Neuronal stem cell (in vitro differentiated cells): ENCODE results near the gene IDH2.

Experiments
- DNase-seq: peaks from one replicate; pipeline ENCODE4 v3.0.0-alpha.2; 2013; ENCODE audit warnings: low spot score
- H2AFZ ChIP-seq: one replicate; pipeline ENCODE4 v1.6.1; 2013; ENCODE audit warnings: mild to moderate bottlenecking, low read length, inconsistent platforms
- H2AK5ac ChIP-seq: 2 replicates; pipeline ENCODE4 v1.6.1; 2013; ENCODE audit warnings: low read depth, mild to moderate bottlenecking, inconsistent platforms, low read length, moderate library complexity, mixed read lengths
- H2BK120ac ChIP-seq: 2 replicates; pipeline ENCODE4 v1.6.1; 2013; ENCODE audit warnings: low read depth, mild to moderate bottlenecking, inconsistent platforms, low read length, moderate library complexity, mixed read lengths
- H2BK12ac ChIP-seq: one replicate; pipeline ENCODE4 v1.6.1; 2013; ENCODE audit warnings: low read length, inconsistent platforms
- H2BK15ac ChIP-seq: 2 replicates; pipeline ENCODE4 v1.6.1; 2013; ENCODE audit warnings: mild to moderate bottlenecking, low read length, inconsistent platforms, mixed read lengths
- H2BK5ac ChIP-seq: one replicate; pipeline ENCODE4 v1.6.1; 2013; ENCODE audit warnings: inconsistent platforms, mild to moderate bottlenecking, low read length, moderate library complexity
- H3K14ac ChIP-seq: one replicate; pipeline ENCODE4 v1.6.1; 2013; ENCODE audit warnings: low read length, inconsistent platforms
- H3K18ac ChIP-seq: 2 replicates; pipeline ENCODE4 v1.6.1; 2013; ENCODE audit warnings: low read length, inconsistent platforms
- H3K23ac ChIP-seq: 2 replicates; pipeline ENCODE4 v1.6.1; 2013; ENCODE audit warnings: low read depth, mild to moderate bottlenecking, mixed read lengths, low read length, inconsistent platforms; ENCODE audit not compliant: poor library complexity
- H3K27ac ChIP-seq: replicated peaks from 3 replicates; pipeline ENCODE4 v1.5.1; 2013; ENCODE audit warnings: low read length, inconsistent platforms
- H3K27me3 ChIP-seq, 3 experiments: 2 replicates each; pipeline ENCODE4 v1.6.1; 2013; ENCODE audit warnings: low read length in 3 of 3, mild to moderate bottlenecking in 2 of 3, inconsistent platforms in 1 of 3, low read depth in 1 of 3, mixed read lengths in 1 of 3, moderate library complexity in 1 of 3; ENCODE audit not compliant: control insufficient read depth in 3 of 3, insufficient read depth in 3 of 3
- H3K36me3 ChIP-seq, 2 donors: replicated peaks in 1 of 2; 2 replicates each; pipeline ENCODE4 v1.6.1; 2013; ENCODE audit warnings: low read length in 2 of 2; ENCODE audit not compliant: control insufficient read depth in 2 of 2, insufficient read depth in 2 of 2
- H3K4ac ChIP-seq: 2 replicates; pipeline ENCODE4 v1.6.1; 2013; ENCODE audit warnings: inconsistent platforms, mild to moderate bottlenecking, low read length, moderate library complexity
- H3K4me1 ChIP-seq, 2 donors: 1 replicate in 1 of 2; 2 replicates in 1 of 2; pipeline ENCODE4 v1.6.1; 2013; ENCODE audit warnings: low read length in 2 of 2, low read depth in 1 of 2; ENCODE audit not compliant: control insufficient read depth in 2 of 2, insufficient read depth in 1 of 2
- H3K4me2 ChIP-seq: one replicate; pipeline ENCODE4 v1.6.1; 2013; ENCODE audit warnings: mild to moderate bottlenecking, low read length, inconsistent platforms; ENCODE audit not compliant: insufficient read depth, poor library complexity, severe bottlenecking
- H3K4me3 ChIP-seq, 2 donors: 2 replicates each; pipeline ENCODE4 v1.5.1; 2013; ENCODE audit warnings: low read length in 2 of 2, mild to moderate bottlenecking in 2 of 2, inconsistent platforms in 1 of 2, moderate library complexity in 1 of 2
- H3K79me1 ChIP-seq: one replicate; pipeline ENCODE4 v1.6.1; 2013; ENCODE audit warnings: low read depth, mild to moderate bottlenecking, inconsistent platforms, low read length, moderate library complexity
- H3K9ac ChIP-seq: one replicate; pipeline ENCODE4 v1.6.1; 2013; ENCODE audit warnings: mild to moderate bottlenecking, low read depth, low read length, inconsistent platforms; ENCODE audit not compliant: poor library complexity
- H3K9me3 ChIP-seq, 2 donors: replicated peaks in 1 of 2; 2 replicates each; pipeline versions ENCODE3 to v1.6.1; 2013; ENCODE audit warnings: low read length in 2 of 2, mild to moderate bottlenecking in 2 of 2, inconsistent platforms in 1 of 2, low read depth in 1 of 2, mixed read lengths in 1 of 2, moderate library complexity in 1 of 2; ENCODE audit not compliant: control insufficient read depth in 2 of 2, insufficient read depth in 1 of 2
- H4K8ac ChIP-seq: one replicate; pipeline ENCODE4 v1.6.1; 2013; ENCODE audit warnings: low read depth, mild to moderate bottlenecking, inconsistent platforms, low read length, moderate library complexity
- H4K91ac ChIP-seq: one replicate; pipeline ENCODE4 v1.6.1; 2013; ENCODE audit warnings: low read length, low read depth, mild to moderate bottlenecking, inconsistent platforms; ENCODE audit not compliant: poor library complexity
- WGBS, 2 donors: extraction: QIAGEN DNeasy Blood & Tissue Kit; methylation state at CpG; one replicate each; pipeline ENCODE4 v1.1.7; 2013; ENCODE audit warnings: missing lambda C conversion rate in 2 of 2, mixed read lengths in 1 of 2; ENCODE audit not compliant: insufficient read length in 2 of 2, insufficient replicate concordance in 1 of 2; ENCODE audit errors: extremely low coverage in 2 of 2; 5-methylcytosine and 5-hydroxymethylcytosine counted together

IDH2 gene

DNA sequence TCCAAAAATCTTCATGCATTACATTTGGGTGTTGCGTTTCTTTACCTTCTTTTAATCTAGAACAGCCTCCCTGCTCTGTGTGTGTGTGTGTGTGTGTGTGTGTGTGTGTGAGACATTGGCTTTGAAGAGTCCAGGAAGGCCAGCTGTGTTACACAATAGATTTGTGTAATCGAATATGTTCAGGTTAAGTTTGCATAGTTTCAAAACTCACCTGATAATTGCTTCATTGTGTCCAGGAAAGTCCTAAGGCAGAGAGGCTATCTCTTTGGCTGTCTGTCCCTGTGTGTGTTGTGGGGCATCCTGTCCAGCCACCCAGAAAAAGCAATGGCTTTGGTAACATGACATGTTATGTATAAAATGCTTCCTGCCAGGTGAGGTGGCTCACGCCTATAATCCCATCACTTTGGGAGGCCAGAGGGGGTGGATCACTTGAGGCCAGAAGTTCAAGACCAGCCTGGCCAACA is 63.6 kb downstream of the IDH2 start:
- no peak overlapping the region for H3K23ac ChIP-seq
- H3K4ac ChIP-seq: no peak overlapping the region
- H3K18ac ChIP-seq: no peak overlapping the region
- peaks cover 10% of the 10 kb centered on the region for H3K79me1 ChIP-seq
- no peak overlapping the region for H2AFZ ChIP-seq
- no peak for DNase-seq
- H2BK120ac ChIP-seq: no peak overlapping the region
- H3K14ac ChIP-seq: no peak overlapping the region
- WGBS, 2 donors: no CpG with 5 or more reads among the region's 3 CpGs
- H3K4me2 ChIP-seq: no peak overlapping the region
- no peaks in the 10 kb centered on the region for H3K27me3 ChIP-seq
- no peak overlapping the region for H3K27ac ChIP-seq
- H3K4me1 ChIP-seq: peaks cover 54 to 56% of the 10 kb centered on the region in 2 donors
- no peaks in the 10 kb centered on the region for H3K9me3 ChIP-seq
- no peak overlapping the region for H2BK12ac ChIP-seq
- no peak overlapping the region for H2AK5ac ChIP-seq
- H3K4me3 ChIP-seq: no peak overlapping the region
- H4K8ac ChIP-seq: no peak overlapping the region
- H2BK15ac ChIP-seq: no peak overlapping the region
- peaks cover 0 to 4% of the 10 kb centered on the region in 2 donors for H3K36me3 ChIP-seq
- H4K91ac ChIP-seq: no peak overlapping the region
- no peak overlapping the region for H3K9ac ChIP-seq
- H2BK5ac ChIP-seq: no peak overlapping the region

DNA sequence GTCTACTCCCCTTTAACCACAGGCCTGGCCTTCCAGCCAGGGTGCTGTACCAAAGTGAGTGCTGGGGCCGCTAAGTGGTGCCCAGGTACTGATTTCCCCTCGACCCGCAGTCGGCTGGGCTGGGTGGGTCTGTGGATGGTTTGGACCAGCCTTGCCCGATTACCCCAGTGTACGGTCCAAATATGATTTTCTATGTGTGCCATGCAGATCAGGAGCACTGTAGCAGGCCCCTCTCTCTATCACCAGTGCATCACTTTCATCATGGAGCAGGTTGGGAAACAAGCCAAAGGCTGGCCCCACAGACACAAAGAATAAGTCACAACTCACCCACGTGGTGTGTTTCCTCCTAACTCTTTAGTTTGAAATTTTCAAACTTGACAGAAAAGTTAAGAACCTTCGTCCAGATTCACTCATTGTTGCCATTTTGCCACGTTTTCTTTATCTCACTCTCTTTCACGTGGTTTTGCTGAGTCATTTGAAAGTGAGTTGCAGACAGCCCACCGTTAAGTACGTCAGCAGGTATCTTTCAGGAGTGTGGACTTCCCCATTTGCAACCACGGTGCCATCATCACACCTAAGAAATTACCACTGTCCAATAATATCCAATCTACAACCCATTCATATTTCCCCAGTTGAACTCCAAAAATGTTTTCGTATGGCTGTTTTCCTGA is 64.2 kb downstream of the IDH2 start:
- H3K4me2 ChIP-seq: no peak overlapping the region
- DNase-seq: no peak
- H2BK15ac ChIP-seq: no peak overlapping the region
- WGBS, 2 donors: no CpG with 5 or more reads among the region's 14 CpGs
- no peak overlapping the region for H4K91ac ChIP-seq
- H3K27ac ChIP-seq: no peak overlapping the region
- no peak overlapping the region for H3K4ac ChIP-seq
- peaks cover 0 to 4% of the 10 kb centered on the region in 2 donors for H3K36me3 ChIP-seq
- no peak overlapping the region for H4K8ac ChIP-seq
- H3K18ac ChIP-seq: peak overlapping the region; percentile 76
- H3K14ac ChIP-seq: no peak overlapping the region
- H3K4me3 ChIP-seq: no peak overlapping the region
- no peak overlapping the region for H2BK12ac ChIP-seq
- no peak overlapping the region for H2BK120ac ChIP-seq
- H2AFZ ChIP-seq: no peak overlapping the region
- H3K4me1 ChIP-seq: peaks cover 49 to 56% of the 10 kb centered on the region in 2 donors
- no peak overlapping the region for H3K23ac ChIP-seq
- H3K9ac ChIP-seq: no peak overlapping the region
- no peaks in the 10 kb centered on the region for H3K27me3 ChIP-seq
- H3K79me1 ChIP-seq: peaks cover 10% of the 10 kb centered on the region
- H2BK5ac ChIP-seq: no peak overlapping the region
- no peaks in the 10 kb centered on the region for H3K9me3 ChIP-seq
- H2AK5ac ChIP-seq: peak overlapping the region; percentile 49

DNA sequence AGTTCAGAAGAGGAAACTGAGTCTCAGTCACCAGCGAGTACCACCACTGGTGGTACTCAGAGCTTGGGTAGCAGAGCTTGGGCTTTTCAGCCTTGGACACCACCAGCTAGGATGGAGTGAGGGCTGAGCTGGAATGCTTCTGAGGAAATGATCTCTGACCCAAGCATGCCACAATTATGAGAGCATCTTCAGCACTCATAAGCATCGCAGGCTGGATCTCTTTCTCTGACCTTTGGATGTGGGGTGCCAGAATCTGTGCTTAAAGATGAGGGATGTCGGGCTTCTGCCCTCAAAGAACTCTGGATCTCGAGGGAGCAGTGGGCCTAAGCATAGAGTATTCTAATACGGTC is 64.8 kb downstream of the IDH2 start:
- Histone ChIP-seq H3K4ac (no peak overlapping the region), H2BK15ac (peak overlapping the region; percentile 63), H2BK120ac (no peak overlapping the region), H3K4me2 (no peak overlapping the region), H2BK5ac (peak overlapping the region; percentile 58), H2AK5ac (peak overlapping the region; percentile 49), H3K36me3 (peaks cover 0 to 2% of the 10 kb centered on the region in 2 donors), H3K4me3 (no peak overlapping the region), H3K4me1 (peaks cover 43 to 51% of the 10 kb centered on the region in 2 donors), H3K18ac (peak overlapping the region; percentile 55), H2AFZ (no peak overlapping the region), H3K14ac (no peak overlapping the region), H3K9ac (no peak overlapping the region), H3K27me3 (no peaks in the 10 kb centered on the region), H3K79me1 (peaks cover 9% of the 10 kb centered on the region), H3K9me3 (no peaks in the 10 kb centered on the region), H3K27ac (no peak overlapping the region), H4K8ac (no peak overlapping the region), H4K91ac (no peak overlapping the region), H2BK12ac (peak overlapping the region; percentile 68), H3K23ac (peak overlapping the region; percentile 18)
- no CpG with 5 or more reads among the region's 5 CpGs for whole genome bisulfite sequencing, 2 donors
- no peak for DNase-seq

DNA sequence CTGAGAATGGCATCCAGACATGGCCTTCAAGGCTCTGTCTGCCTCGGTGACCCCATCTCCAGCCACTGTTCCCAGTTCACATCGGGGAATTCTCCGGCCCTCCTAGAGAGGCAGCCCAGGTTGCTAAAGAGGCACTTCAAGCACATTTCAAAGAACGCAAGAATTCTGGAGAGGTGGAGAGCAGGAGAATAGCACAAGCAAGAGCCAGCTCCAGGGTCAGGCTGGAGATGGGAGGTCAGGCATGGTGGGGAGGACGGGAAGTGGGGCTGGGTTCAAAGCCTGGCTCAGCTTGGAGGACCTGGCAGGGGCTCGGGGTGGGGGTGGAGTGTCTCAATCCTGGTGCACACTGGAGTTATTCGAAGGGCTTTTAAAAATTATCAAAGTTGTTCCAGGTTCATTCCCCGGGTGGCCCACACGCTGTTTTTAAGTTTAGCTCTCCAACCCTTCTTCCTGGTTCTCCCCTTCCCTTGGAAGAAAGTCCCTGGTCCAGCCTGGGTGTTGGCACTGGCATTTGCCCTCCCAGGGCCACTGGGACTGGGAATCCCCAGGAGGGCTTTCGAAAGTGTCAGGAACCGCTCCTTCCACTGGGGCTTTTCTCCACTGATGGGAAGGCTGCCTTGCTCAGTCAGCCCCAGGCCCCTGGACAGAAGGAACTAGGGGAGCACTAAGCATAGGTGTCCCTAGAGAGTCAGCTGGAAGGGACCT is 65.3 kb downstream of the IDH2 start:
- no peak overlapping the region for H3K4me2 ChIP-seq
- DNase-seq: no peak

More for the DNA sequence above, 65.3 kb downstream of the IDH2 start:
- H4K91ac ChIP-seq: no peak overlapping the region
- peaks cover 42 to 46% of the 10 kb centered on the region in 2 donors for H3K4me1 ChIP-seq
- peak overlapping the region; percentile 56 for H3K23ac ChIP-seq
- peak overlapping the region; percentile 94 for H2AK5ac ChIP-seq
- no CpG with 5 or more reads among the region's 11 CpGs for WGBS, 2 donors
- no peak overlapping the region for H2BK120ac ChIP-seq
- H3K4ac ChIP-seq: no peak overlapping the region
- no peak overlapping the region for H3K9ac ChIP-seq
- no peaks in the 10 kb centered on the region for H3K36me3 ChIP-seq
- H3K27me3 ChIP-seq: no peaks in the 10 kb centered on the region
- H2AFZ ChIP-seq: no peak overlapping the region
- H3K79me1 ChIP-seq: peaks cover 8% of the 10 kb centered on the region
- H2BK5ac ChIP-seq: peak overlapping the region; percentile 58
- peak overlapping the region; percentile 68 for H3K18ac ChIP-seq
- H4K8ac ChIP-seq: no peak overlapping the region
- peak overlapping the region; percentile 68 for H2BK12ac ChIP-seq
- peak overlapping the region; percentile 42 for H3K14ac ChIP-seq
- H3K9me3 ChIP-seq: no peaks in the 10 kb centered on the region
- H2BK15ac ChIP-seq: peak overlapping the region; percentile 63
- H3K4me3 ChIP-seq: no peak overlapping the region
- peak overlapping the region; percentile 81 for H3K27ac ChIP-seq
